Tibial nerve (tissue), 4 donors: Measurements from ENCODE around the gene EMX1. TPM values are rescaled to one million over a fixed set of nuclear protein-coding genes. Genes with fewer than 3 reads are reported as not detected.

Experiments
- DNase-seq, 2 donors: peaks; one replicate each; pipeline ENCODE4 v3.0.0-alpha.2; 2019; ENCODE audit warnings: low spot score in 2 of 2
- H3K27ac ChIP-seq, 4 donors: fragments of 200-600 bp; sonication (generic) in 3 of 4; one replicate each; pipeline ENCODE4 v1.5.1; 2017 to 2019; ENCODE audit warnings: mild to moderate bottlenecking in 1 of 4
- H3K27me3 ChIP-seq, 2 donors: fragments of 200-600 bp; sonication (generic) in 1 of 2; one replicate each; pipeline versions ENCODE4 v1.5.1 to v1.6.0; 2017 to 2019
- H3K36me3 ChIP-seq, 3 donors: fragments of 200-600 bp; sonication (generic); one replicate each; pipeline ENCODE4 v1.5.1; 2018 to 2019
- H3K4me1 ChIP-seq, 4 donors: fragments of 200-600 bp; sonication (generic) in 3 of 4; one replicate each; pipeline ENCODE4 v1.5.1; 2017 to 2019
- H3K4me3 ChIP-seq, 4 donors: fragments of 200-600 bp; sonication (generic) in 3 of 4; one replicate each; pipeline ENCODE4 v1.5.1; 2017 to 2019; ENCODE audit warnings: mild to moderate bottlenecking in 1 of 4, moderate library complexity in 1 of 4
- H3K9me3 ChIP-seq, 4 donors: fragments of 200-600 bp; sonication (generic) in 3 of 4; one replicate each; pipeline ENCODE4 v1.5.1; 2017 to 2019
- CTCF ChIP-seq, 5 experiments: fragments of 200-600 bp in 3 of 5; fragments of 450-650 bp in 2 of 5; sonication (generic) in 3 of 5; IDR thresholded peaks; one replicate each; pipeline ENCODE4 v1.5.1; 2016 to 2019; ENCODE audit warnings: antibody characterized with exemption in 5 of 5, mild to moderate bottlenecking in 3 of 5, moderate library complexity in 2 of 5
- EP300 ChIP-seq, 2 donors: sonication (generic); formaldehyde crosslinking; IDR thresholded peaks; one replicate each; pipeline ENCODE4 v1.6.1; 2017; ENCODE audit warnings: antibody characterized with exemption in 2 of 2, mild to moderate bottlenecking in 1 of 2
- POLR2A ChIP-seq, 2 donors: fragments of 450-650 bp; IDR thresholded peaks; one replicate each; pipeline ENCODE4 v1.6.1; 2017; ENCODE audit warnings: antibody characterized with exemption in 2 of 2, mild to moderate bottlenecking in 2 of 2, moderate library complexity in 2 of 2
- WGBS, 2 donors: methylation state at CpG; one replicate each; pipeline ENCODE4 v1.1.5; 2018; 5-methylcytosine and 5-hydroxymethylcytosine counted together
- total RNA-seq, 4 donors: library from RNA; depleted of rRNA; stranded (reverse); fragments of >200 nt; gene quantifications; one replicate each; pipeline ENCODE4 v1.1.0, GENCODE V29; 2016

The EMX1 gene
- total RNA-seq, 4 donors from 2014 or later: not detected

- H3K9me3 ChIP-seq: no peaks in the 10 kb centered on the region
- no peaks in the 10 kb centered on the region for H3K4me1 ChIP-seq
- H3K4me3 ChIP-seq: no peak overlapping the region
- H3K27me3 ChIP-seq: no peaks in the 10 kb centered on the region
- TF ChIP-seq POLR2A (IDR thresholded peaks at IDR 0.05) (no peak), EP300 (IDR thresholded peaks at IDR 0.05) (no peak), CTCF (IDR thresholded peaks at IDR 0.05) (no peak)
- 74 to 91% methylated on average over 2 of the region's 2 CpGs for WGBS, 2 donors
- no peak overlapping the region for H3K27ac ChIP-seq
- H3K36me3 ChIP-seq: peaks cover 0 to 49% (median 0%) of the 10 kb centered on the region in 3 donors
- no peak for DNase-seq
Observed at GRCh38 chr2:72982219-72982618, 64.9 kb downstream of the EMX1 start.

- Histone ChIP-seq H3K36me3 (peaks cover 0 to 55% (median 0%) of the 10 kb centered on the region in 3 donors), H3K27me3 (no peaks in the 10 kb centered on the region), H3K9me3 (no peaks in the 10 kb centered on the region), H3K4me3 (no peak overlapping the region), H3K4me1 (no peaks in the 10 kb centered on the region), H3K27ac (no peak overlapping the region)
- TF ChIP-seq CTCF (IDR thresholded peaks at IDR 0.05) (no peak), POLR2A (IDR thresholded peaks at IDR 0.05) (no peak), EP300 (IDR thresholded peaks at IDR 0.05) (no peak)
- DNase-seq: no peak
- WGBS, 2 donors: 87 to 91% methylated on average over 11 of the region's 11 CpGs
Observed at GRCh38 chr2:72982781-72983499, 65.6 kb downstream of the EMX1 start.

GRCh38 chr2:72983500-72984161 is 66.3 kb downstream of the EMX1 start:
- DNase-seq: no peak
- 86 to 88% methylated on average over 9 to 10 of the region's 10 CpGs for WGBS, 2 donors
- peaks cover 0 to 61% (median 0%) of the 10 kb centered on the region in 3 donors for H3K36me3 ChIP-seq
- H3K9me3 ChIP-seq: no peaks in the 10 kb centered on the region
- H3K4me1 ChIP-seq: no peaks in the 10 kb centered on the region
- H3K27me3 ChIP-seq: no peaks in the 10 kb centered on the region
- no peak overlapping the region for H3K4me3 ChIP-seq
- TF ChIP-seq CTCF (IDR thresholded peaks at IDR 0.05) (no peak), POLR2A (IDR thresholded peaks at IDR 0.05) (no peak), EP300 (IDR thresholded peaks at IDR 0.05) (no peak)
- H3K27ac ChIP-seq: no peak overlapping the region

GRCh38 chr2:72984172-72984671 is 66.9 kb downstream of the EMX1 start:
- no peak overlapping the region for H3K4me3 ChIP-seq
- H3K36me3 ChIP-seq: peaks cover 0 to 61% (median 0%) of the 10 kb centered on the region in 3 donors
- no peaks in the 10 kb centered on the region for H3K9me3 ChIP-seq
- 76 to 81% methylated on average over 7 of the region's 7 CpGs for WGBS, 2 donors
- H3K27ac ChIP-seq: no peak overlapping the region
- DNase-seq: no peak
- H3K4me1 ChIP-seq: no peaks in the 10 kb centered on the region
- H3K27me3 ChIP-seq: no peaks in the 10 kb centered on the region
- TF ChIP-seq POLR2A (IDR thresholded peaks at IDR 0.05) (no peak), CTCF (IDR thresholded peaks at IDR 0.05) (no peak), EP300 (IDR thresholded peaks at IDR 0.05) (no peak)

Other genes with a start within 250 kb of the EMX1 start
- 10 to 100 TPM; 22.1 to 41.1 (median 30.3) TPM for gene EXOC6B, start 91.5 kb upstream of the EMX1 start, total RNA-seq
- 10 to 100 TPM; 22.0 to 33.3 (median 27.1) TPM for gene SPR, start 30.1 kb upstream of the EMX1 start, total RNA-seq
- 10 to 100 TPM; 13.8 to 58.1 (median 21.7) TPM for gene SFXN5, start 154.2 kb downstream of the EMX1 start, total RNA-seq
- gene RAB11FIP5, start 195.4 kb downstream of the EMX1 start, total RNA-seq: 10 to 100 TPM; 35.7 to 40.4 (median 39.4) TPM